LNCaP clone FGC (cell line): ENCODE measurements around the gene SLC38A9.
"Not testable (repeated sequence)": the region's sequence is repeated elsewhere in the genome, so short reads cannot be mapped to it uniquely, and the experiment has no call there.

Experiments
- DNase-seq: peaks from one replicate; pipeline ENCODE4 v3.0.0-alpha.2; 2011; ENCODE audit warnings: low read depth
- H3K4me3 ChIP-seq: 2 replicates; pipeline ENCODE4 v1.5.1; 2011; ENCODE audit warnings: mild to moderate bottlenecking, low read depth, low read length, control low read depth
- CTCF ChIP-seq: IDR thresholded peaks from 2 replicates; pipeline ENCODE4 v1.5.1; 2012; ENCODE audit warnings: mild to moderate bottlenecking; ENCODE audit not compliant: control insufficient read depth, insufficient read depth; ENCODE audit errors: extremely low read depth

The SLC38A9 gene

GRCh38 chr5:55708732-55709131 lies 3.4 kb downstream of the SLC38A9 start:
- no peak for TF ChIP-seq CTCF
- H3K4me3 ChIP-seq = no peak overlapping the region
- DNase-seq = peak; percentile 31

- no peak for DNase-seq
- no peak overlapping the region for H3K4me3 ChIP-seq
- no peak for TF ChIP-seq CTCF
Measured at GRCh38 chr5:55706230-55706629, 5.9 kb downstream of the SLC38A9 start.

GRCh38 chr5:55702598-55703345 lies 9.4 kb downstream of the SLC38A9 start:
- no peak overlapping the region for H3K4me3 ChIP-seq
- DNase-seq = no peak
- no peak for TF ChIP-seq CTCF

GRCh38 chr5:55701462-55702103 lies 10.5 kb downstream of the SLC38A9 start:
- no peak overlapping the region for H3K4me3 ChIP-seq
- no peak for DNase-seq
- TF ChIP-seq CTCF = no peak

- DNase-seq = no peak
- H3K4me3 ChIP-seq = no peak overlapping the region
- TF ChIP-seq CTCF = no peak
Measured at GRCh38 chr5:55700745-55701144, 11.4 kb downstream of the SLC38A9 start.

- no peak for TF ChIP-seq CTCF
- H3K4me3 ChIP-seq = no peak overlapping the region
- DNase-seq = no peak
Measured at GRCh38 chr5:55699041-55699688, 13.0 kb downstream of the SLC38A9 start.

- not testable (repeated sequence) for H3K4me3 ChIP-seq, DNase-seq
Measured at GRCh38 chr5:55696704-55697103, 15.4 kb downstream of the SLC38A9 start.
